NCI-H1105 (cell line): ENCODE data around the gene ANXA6.

Source experiments
- DNase-seq: peaks from one replicate; lab custom pipeline; 2025; lab: John Stamatoyannopoulos, UW

The ANXA6 gene

DNA sequence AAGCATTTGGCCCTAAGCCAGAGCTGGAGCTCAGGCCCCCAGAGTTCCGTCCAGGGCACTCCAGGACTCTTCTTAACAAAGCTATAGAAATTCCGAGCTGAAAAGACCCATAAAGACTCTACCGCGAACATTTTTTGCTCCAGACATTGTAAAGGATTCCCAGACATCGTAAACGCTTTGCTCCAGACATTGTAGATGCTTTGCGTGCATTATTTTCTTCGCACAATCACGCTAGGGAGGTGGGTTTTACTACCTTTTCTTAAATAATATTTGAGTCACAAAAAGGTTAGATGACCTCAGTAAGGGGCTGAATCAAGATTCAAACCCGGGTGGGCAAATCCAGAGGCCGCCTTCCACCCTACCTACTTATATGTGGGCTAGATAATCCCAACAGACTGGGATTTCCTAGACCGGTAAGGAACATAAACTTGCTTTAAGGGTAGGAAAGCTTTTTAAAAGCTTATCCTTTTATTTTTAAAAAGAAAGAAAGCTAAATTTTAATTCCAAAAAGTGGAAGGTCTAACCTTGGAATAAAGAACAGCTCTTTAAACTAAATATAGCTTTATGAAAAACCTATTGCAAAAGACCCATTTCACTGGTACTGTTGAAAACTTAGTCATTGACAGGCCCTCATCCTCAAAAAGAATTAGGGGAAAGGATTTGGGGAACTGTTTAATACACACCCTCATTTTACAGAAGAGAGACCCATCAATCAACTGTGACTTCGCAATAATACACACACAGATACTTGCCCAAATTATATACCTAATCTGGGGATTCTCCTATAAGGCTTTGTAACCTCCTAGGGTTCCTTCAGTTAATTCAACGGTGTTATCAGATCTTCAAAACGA, 75.9 kb downstream of the ANXA6 start:
- DNase-seq, result peak; percentile 12

DNA sequence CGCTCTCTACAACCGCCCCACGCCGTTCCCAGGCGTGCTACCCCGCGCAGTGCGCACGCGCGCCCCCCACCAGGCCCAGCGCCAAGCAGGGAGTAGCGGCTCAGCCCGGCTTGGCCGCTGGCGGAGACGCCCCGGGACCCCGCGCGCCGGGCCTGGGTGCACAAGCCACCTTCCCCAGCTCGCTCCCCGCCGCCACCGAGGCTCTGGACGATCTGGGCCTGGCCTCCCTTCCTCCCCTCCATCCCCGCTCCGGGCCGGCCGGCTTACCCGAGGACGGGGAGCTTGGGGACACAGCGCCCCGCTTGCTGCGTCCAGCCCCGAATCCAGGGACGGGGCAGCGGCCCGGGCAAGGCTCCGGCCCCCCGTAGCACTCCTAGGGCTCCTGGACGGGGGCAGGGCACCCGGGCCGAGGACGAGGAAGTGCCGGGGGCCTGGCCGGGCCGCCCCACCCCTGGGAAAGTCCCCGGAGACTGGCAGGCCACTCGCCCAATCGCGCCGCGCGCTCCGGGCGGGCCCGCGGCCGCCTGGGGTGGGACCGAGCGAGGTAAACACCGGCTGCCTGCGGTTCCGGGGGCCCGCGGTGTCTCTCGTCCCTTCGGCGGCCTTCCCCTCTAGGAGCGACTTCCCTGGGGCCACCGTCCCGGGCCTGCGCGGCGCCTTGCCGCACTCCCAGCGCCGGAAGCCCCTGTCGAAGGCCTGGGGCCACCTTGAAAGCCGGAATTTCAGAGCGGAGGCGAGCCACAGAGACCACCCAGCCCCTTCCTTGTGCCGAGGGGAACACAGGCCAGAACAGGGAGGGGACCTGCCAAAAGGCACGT, 76.8 kb downstream of the ANXA6 start, which contains the start of gene TNIP1:
TSS of gene TNIP1 (minus strand) at position 422 of the 818 bp plus-strand sequence. CDS start 15,939 bp downstream, outside the sequence.
- DNase-seq, result peak; percentile 58

DNA sequence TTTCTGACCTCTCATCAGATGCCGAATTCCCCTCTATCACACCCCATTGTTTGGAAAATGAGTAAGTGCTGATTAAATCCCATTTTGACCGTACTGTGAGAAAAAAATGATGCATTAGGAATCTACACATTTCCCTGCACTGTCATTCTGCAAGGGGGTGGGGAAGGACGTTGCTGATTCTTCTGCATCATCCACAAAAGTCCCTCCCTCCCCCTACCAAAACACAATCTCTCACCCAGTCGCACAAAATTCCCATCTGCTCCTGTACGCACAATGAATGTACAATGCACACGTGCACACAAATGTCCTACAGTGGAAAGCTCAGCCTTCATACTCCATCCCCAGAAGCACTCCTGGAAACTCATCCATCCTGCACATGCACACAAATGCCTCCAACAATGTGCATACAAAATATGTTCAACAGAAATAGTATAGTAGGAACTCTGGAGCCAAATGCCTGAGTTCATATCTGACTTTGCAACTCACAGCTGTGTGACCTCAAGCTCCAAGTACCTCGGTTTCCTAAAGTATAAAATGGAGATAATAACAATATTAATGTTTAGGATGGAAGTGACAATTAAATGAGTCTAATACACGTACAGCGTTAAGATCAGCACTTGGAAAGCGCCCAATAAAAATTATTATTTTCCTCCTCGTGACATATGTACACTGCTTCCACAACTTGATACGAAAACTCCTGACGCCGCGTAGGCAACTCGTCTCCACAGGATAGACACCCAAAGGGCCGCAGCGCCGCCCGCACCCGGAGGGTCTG, 77.6 kb downstream of the ANXA6 start:
- no peak for DNase-seq

DNA sequence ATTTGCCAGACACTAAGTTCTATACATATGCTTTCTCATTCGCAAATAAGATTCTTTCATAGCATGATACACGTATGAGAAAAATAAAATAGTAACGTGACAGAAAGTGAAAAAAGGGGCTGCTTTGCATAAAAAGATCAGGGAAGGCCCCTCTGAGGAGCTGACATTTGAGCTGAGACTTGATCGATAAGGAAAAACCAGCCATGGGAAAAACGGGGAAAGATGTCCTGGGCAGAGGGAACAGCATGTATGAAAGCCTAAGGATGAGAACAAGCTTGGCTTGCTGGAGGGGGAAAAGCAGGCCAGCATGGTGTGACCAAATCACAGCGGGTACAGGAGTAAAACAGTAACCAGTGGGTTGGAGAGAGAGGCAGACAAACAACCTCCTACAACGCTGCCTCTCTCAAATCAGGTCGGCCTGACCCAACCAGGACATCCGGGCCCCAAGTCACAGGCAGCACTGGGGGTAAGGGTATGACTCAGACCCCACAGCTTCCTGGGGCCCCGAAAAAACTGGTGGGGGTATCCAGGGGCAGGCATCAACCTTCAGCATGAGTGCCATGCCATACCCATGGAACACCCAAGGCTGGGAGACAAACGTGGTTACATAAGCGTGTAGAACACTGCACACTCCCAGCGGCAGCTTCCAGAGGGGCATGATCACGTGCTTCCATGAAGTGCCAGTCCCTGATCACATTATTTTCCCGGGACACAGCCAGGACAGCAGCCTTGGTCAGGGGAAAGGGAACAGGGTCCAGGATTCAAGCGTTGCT, 78.9 kb downstream of the ANXA6 start:
- no peak for DNase-seq

DNA sequence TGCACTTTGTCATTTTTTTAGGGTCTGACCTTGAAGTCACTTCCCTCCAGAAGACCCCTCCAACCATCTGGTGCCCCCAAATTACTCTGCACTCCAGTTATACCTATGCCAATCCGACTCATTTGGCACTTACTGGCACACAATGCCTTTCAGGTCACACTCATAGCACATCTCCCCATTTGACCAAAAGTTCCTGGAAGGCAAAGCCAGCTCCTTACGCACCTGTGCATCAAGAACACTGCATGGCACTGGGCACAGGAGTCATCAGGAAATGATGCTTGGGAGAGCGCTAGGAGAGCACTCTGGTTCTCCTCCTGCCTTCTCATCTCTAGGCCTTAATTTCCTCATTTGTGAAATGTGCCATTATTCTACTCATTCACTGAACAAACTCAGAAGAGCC, 79.6 kb downstream of the ANXA6 start:
- no peak for DNase-seq

DNA sequence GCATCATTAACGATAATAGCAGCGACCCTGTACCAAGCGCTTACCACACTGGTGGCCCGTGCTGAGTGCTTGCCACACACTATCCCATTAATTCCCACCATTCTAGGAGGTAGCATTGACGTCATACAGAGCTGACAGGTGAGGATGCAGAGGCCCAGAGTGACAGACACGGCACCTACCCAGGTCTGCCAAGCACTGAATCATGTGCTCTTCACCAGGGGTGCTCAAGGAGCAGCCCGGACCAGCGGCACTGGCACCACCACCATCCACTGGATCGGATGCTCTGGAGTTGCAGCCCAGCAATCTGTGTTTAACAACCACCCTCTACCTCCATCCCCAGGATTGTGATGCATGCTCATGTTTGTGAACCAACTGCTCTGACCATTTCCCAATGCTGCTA, 80.2 kb downstream of the ANXA6 start:
- DNase-seq, result no peak

DNA sequence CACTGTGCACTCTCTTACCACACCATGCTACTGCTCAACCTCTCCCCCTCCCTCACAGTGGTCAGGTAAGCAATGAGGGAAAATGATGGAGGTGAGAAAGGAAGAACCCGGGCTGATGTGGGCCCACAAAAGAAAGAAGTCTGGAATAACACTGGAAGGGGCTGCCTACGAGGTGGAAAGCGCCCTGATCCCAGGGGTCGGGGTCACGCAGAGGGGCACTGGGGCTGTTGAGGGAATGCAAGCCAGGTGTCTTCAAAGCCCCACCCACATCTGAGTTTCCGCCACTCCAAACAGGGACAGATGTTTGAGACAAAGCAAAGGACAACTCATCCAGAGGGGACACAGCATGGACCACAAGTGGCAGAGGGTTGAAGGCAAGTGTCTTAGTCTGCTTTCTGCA, 81.0 kb downstream of the ANXA6 start:
- DNase-seq, result no peak

DNA sequence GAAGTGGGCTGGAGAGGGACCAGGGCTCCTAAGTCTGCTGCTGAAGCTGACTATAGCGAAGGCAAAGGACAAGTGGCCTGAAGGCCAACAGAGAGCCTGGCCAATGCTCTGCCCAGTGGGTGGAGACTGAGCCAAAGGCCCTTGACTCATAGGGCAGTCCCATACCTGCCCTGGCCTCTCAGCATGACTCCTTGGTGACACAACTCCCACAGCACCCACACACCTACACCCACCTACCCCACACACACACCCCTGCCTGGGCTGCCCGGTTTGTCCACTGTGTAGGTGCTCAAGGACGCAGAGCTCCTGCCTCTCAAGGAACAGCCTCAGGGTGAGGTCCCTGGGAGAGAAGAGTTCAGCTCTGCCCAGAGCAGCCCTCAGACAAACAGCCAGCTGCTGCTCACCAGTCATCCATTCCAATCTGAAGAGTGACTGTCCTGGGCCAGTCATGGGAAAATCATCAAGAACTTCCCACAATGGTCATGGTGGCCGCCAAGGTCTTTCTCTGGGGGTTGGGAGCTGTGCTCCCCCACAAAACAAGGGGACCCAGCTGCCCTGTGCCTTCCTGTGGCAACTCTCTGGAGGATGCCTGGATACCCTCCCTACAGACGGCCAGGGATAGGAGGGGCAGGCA, 81.8 kb downstream of the ANXA6 start:
- no peak for DNase-seq

DNA sequence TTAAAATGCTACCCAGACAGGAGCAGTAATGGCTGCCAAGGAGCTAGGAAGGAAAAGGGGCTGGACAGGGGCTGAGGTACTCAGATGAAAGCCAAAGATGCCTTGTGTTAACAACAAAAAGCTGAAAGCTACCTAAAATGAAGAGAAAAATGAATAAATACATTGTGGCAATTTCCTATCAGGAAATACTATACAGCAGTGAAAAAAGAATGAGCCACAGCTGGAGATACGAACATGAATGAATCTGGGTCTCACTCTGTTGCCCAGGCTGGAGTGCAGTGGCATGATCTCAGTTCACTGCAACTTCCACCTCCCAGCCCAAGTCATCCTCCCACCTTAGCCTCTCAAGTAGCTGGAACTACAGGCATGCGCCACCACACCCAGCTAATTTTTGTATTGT, 83.0 kb downstream of the ANXA6 start:
- no peak for DNase-seq

DNA sequence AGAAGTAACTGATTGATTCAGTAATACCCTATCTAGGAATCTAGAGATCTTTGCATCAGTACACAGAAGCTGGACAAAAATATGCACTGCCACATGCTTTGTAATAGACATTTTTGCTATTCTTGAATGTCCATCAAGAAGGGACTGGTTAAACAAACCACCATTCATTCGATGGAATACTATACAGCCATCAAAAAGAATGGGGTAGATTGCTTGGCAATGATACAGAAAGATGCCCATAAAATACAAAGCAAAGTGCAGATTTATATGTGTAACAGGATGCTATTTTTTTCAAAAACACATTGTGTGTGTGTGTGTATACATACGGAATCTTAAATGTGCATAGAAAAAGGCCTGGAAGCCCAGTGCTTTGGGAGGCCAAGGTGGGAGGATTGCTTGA, 84.3 kb downstream of the ANXA6 start:
- no peak for DNase-seq

DNA sequence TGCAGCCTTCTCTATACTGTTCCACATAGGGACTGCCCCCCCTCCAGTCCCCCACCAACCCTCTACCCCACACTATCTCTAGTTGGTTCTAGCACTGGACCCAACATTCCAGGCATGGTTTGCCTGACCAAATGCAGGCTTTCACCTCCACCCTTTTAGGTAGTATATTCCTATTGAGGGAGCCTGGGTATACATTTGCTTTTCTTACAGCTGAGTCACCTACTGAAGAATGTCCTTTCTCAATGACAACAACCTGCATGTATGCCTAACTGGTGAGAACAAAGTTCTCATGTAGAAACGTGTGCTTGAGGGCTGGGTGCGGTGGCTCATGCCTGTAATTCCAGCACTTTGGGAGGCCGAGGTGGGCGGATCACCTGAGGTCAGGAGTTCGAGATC, 85.0 kb downstream of the ANXA6 start:
- DNase-seq, result no peak

DNA sequence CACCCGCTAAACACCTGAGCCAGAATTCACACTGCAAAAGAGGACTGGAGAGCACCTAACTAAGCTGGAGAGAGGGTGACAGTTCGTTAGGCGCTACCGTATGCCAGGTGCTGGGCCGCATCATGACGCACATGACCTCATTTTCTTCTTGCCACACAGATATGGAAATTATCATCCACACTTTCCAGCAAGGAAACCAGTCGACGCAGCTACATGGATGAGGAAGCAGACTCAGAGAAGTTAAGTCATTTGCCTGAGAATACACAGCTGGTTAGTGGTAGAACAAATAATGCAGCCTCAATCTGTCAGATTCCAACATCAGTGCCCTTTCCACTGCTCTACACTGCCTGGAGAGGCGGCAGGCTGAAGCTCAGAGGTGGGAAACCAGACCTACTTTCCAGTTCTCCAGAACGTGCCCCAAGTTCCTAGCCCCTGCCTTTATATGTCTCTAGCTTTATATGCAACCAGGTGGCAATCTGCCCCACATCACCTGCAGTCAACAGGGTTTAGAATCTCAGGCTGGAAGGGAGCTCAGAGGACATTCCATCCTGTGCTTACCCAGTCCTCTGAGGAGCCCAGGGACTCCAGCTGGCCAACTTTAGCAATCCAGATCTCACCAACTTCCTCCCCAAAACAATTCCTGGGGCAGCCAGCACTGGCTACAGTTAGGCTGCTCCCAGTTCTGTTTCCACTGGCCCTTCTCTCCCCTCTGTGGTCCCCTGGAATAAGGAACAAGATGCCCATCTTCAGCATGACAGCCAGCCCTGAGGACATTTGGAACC, 85.5 kb downstream of the ANXA6 start:
- no peak for DNase-seq

DNA sequence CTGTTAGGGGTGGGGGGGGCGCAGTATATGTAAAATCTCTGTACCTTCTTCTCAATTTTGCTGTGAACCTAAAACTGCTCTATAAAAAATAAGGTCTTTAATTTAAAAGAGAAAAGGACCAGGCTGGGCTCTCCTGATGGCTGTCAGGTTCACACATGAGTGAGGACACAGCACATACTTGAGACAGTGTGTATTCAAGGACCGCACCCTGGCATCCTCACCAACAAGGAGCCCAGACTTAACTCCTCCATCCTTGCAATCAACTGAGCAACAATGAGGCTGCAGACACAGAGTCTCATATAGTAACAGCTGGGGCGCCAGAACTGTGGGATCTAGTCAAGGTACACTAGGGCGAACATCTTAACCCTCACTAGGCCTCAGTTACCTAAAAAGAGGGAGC, 86.6 kb downstream of the ANXA6 start:
- DNase-seq, result no peak

DNA sequence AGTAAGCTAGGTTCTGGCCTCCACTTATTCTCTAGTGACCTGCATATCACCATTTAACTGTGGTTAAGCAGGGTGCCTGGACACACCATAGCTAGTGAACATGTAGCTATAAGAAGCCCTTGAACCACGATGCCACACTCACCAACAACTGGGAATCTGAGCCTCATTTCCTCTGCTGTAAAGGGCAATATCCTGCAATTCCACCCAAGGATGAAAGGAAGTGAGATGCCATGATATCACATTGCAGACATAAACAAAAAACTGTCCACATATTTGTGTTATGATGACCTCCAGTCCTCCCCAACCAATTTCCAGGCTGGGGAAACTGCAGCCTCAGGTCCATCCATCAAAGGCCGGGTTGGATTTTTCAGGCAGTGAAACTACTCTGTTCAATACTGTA, 87.1 kb downstream of the ANXA6 start:
- no peak for DNase-seq

DNA sequence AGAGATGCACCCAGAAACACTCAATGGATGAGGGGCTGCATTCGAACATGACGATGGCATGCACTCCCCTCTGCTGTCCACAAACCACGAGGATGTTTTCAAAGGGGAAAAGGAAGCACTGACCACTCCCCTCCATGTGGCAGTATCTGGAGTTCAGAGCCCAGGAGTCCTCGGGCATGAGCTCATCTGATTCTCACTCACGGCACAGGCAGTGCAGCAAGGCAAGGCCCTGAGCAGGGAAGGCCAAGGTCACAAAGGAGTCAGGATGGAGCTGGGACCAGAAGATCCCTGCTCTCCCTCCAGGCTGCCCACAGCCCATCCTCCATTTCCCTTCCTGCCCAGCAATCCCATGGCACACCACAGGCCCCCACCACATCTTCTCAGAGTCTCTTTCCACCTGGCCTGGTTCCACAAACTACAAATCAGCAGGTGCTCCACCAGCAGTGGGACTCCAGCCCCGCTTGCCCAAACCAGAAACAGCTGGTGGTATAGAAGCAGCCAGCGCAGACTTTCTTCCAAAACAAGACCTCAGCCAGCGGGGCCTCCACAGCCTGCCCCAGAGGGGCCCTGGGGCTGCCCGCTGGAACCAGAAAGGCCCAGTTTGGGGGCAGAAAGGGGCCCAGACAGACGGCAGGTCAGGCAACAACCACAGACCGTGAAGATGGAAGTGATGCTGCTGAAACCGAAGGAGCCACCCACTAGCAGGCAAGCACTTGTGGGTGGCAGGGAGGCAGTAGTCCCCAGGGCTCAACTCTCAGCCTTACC, 89.0 kb downstream of the ANXA6 start:
- no peak for DNase-seq

DNA sequence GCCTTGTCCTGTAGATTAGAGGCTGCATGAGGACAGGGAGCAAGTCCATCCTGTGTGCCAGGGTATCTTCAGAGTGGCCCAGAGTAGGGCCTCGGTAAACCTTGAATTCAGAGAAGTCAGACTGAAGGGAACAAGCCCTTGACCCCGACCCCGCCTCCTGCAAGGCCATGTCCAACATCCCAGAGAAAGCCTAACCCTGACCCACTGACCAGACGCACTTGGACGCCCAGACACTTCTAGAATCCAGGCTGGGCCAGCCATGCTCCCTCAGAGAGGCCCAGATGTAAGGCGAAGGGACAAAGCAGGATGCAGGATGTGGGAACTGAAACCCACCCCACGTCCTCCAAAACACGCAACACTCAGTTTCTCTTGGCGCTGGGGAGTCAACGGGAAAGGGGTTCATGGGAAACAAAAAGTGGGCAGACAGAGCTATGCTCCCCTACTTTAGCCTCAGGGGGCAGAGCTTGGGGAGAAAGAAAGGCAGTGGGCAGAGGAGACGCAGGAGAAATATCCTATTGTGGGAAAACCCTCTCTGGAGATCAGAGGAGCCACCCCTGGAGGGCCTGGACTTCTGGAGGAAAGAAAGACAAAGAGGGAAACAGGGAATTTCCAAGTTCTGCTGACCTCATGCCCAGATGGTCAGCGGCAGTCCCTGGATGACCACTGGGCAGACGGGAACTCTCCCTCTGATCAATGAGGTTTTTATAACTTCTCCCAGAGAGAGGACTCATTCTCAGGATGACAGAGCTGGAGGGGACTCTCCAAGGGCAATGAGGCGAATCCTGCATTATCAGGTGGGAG, 89.7 kb downstream of the ANXA6 start:
- no peak for DNase-seq

DNA sequence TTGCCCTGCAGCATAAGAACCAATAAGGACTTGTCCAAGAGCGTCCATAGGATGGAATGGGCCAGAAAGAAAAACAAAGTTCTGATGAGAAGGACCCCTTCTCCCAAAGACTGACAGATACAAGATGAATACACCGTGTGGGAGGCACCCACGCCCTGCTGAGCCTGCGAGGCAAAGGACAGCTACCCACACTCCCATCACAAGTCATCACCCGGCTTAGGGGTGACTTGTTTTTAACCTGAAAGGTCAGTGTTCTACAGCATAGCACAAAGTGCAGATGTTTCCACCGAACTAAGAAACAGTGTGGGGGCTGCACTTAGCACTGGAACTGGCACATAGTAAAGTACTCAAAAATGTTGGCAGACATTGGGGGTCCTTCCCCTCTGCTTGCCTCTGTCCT, 90.7 kb downstream of the ANXA6 start:
- DNase-seq, result no peak

DNA sequence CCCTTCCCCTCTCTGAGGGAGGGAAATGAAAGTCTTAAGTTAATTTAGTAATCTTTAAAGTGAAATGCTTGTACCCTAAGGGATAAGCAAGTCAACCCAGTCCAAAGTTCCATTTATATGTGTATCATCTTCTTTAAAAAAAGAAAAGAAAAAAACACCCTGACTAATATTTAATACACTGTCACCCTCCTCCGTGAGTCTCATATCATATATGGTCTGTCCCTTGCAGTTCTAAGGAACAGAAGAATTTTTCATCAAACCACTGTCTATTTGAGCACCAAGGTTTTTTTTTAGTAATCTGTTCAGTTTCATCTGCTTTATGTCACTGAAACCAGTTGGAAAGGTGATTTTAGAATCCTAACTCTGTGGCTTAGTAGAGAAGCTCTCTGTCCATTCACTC, 92.0 kb downstream of the ANXA6 start:
- DNase-seq, result no peak
